SU-DHL-6 (cell line): ENCODE results near the gene IKZF5.

Source experiments
- CTCF ChIP-seq: fragments of 200-600 bp; sonication (generic); IDR thresholded peaks from one replicate; pipeline ENCODE4 v1.5.1; 2017; ENCODE audit warnings: antibody characterized with exemption, mild to moderate bottlenecking, low read length, moderate library complexity; ENCODE audit not compliant: insufficient read depth, poor library complexity, severe bottlenecking
- EZH2phosphoT487 ChIP-seq: fragments of 200-600 bp; sonication (generic), shearing (Covaris generic); conservative IDR thresholded peaks from 2 replicates; pipeline ENCODE4 v1.6.1; 2018; ENCODE audit warnings: mild to moderate bottlenecking, antibody characterized with exemption, low read length, moderate library complexity, mixed read lengths

- TF ChIP-seq CTCF (peak; percentile 14), EZH2phosphoT487 (no peak)
These were observed 27.5 kb downstream of the IKZF5 start for GRCh38 chr10:122981066-122981464.
